ENCODE measurements around the gene TDRKH.
A peak's percentile ranks its signal among the peaks of the same experiment; 100 is the strongest.

The TDRKH gene

DNA sequence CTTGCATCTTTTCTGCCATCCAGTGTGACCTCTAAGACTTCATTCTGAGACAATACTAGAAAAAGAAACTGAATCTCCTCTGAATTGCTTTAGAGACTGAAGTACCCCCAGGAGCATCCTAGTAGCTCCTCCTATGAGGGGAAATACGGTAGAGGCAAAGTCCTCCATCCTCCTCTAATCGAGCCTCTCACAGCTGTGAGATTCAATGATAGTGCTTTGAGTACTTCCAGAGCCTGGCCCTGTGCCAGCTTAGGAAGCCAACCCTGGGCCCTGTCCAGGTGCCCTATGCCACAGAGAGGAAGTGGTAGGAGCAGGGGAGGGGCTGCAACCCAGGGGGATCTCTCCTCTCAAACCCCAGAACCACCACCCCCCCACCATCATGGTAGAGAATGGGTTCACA is 30.6 kb upstream of the TDRKH start:
- DNase-seq: peak; percentile 25

GRCh38 chr1:151819976-151820623 is 29.8 kb upstream of the TDRKH start:
- DNase-seq: no peak

DNA sequence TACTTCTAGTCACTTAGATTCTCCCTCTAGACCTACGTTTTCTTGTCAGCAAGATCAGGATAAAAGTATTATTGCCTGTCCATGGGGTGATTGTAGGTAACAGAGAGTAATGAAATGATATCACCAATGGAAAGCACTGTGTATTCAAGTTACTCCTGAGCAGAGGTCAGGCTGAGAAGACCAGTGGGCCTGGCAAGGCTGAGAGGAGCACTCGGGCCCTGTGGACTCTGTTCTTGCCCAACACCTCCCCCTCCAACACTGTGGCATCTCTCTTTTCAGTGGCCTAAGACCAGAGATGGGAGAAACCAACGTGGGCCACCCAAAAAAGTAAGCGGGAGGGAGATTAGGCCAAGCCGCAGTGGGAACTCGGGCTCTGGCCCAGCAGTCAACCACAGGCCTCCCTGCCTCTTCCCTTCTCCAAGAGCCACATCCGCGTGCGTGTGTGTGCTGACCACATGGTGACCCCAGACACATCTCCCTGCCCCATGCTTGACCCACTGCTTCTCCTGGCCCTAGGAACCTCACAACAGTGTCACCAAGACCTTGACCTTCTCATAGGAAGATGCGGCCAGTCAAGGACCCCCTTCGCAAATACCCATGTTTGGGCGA is 29.0 kb upstream of the TDRKH start:
- no peak for DNase-seq

DNA sequence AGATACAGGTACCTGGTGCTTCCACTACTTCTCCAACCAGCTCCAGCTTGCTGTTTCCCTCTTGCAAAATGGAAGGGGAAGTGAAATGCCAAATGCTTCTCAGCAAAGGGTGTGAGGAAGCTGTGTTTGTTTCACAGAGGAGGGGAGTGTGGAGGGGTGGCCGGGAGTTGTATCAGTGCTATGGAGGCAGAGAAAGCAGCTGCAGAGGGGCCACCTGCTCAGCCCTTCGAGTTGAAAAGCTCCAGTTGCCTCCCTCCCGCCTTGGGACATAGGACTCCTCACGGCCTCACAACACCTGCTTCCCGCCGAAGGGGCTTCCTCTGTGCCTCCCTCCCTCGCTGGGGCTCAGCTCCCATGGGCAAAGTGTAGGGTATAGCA is 27.0 kb upstream of the TDRKH start:
- DNase-seq: peak; percentile 43

- DNase-seq: peak; percentile 27
Observed at GRCh38 chr1:151816548-151817352, 26.4 kb upstream of the TDRKH start.

- DNase-seq: no peak
Observed at GRCh38 chr1:151815716-151816327, 25.5 kb upstream of the TDRKH start.

DNA sequence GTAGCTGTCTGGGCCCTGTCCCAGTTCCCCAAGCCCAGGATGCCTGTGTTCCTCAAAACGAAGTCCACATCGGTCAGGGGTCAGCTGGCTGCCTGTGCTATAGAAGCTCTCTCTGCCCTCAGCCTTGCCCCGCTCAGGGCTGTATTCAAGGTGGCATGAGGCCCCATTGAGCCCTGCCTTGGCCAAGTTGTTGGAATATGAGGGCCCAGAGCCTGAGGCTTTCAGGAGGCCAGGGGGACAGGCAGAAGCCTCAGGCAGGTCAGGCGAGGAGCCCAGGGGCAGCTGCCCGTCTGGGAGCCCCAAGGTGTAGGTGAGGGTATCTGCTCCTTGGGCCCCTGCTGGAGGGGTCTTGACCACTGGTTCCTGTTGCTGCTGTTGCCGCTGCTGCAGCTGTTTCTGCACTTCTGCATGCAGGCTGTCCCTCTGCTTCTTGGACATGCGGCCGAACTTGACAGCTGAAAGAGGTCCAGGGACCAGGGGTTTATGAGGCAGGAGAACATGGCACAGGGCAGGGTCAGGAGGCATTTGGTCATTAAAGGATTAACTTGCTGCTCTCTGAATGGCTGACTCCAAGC is 24.8 kb upstream of the TDRKH start:
- no peak for DNase-seq

DNA sequence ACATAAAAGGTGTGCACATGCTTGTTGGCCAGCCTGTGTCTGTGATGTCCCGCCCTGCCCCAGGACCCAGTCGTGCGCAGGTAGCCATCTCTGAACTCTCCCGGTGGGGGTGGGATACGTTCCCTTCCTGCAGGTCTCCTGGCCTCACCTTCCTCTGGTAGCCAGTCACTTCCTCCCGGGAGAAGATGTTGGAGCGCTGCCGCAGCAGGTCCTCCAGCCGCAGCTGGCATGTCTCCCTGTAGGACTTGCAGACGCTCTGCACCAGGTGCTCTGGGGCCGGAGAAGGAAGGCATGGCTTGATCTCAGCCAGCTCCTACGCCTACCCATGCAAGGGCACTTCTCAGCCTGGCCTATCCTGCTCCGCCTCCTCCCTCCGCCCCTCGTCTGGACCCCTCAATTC is 24.1 kb upstream of the TDRKH start:
- no peak for DNase-seq

DNA sequence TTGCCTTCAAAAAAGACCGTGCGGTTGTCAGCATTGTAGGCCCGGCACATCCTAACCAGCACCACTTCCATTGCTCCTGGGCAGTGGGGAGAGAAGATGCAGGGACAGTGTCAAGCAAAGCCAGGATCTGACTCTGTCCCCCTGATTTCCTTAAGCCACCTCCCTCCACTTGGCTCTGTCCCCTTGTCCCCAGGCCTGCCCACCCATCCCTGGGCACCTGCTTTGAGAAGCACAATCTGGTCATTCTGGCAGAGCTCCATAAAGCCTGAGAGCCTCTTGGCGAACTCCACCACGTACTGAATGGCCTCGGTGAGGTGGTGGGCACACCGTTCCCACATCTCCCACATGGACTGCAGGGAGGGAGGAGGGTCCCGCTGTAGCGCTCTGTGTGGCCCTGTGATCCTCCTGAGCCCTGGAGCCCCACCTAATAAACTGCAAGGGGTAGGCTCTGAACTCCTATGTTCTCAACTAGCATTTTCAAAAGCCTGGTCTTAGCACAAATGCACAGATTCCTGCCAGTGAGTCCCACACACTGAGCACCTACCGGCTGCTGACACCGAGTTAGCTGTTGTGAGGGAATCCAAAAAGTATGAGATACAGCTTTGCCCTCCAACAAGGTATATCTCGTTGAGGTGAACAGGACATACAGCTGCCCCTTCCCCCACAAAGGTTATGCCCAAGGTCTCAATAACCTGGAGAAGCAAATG is 23.1 kb upstream of the TDRKH start:
- no peak for DNase-seq

GRCh38 chr1:151811181-151811580 is 20.9 kb upstream of the TDRKH start:
- DNase-seq: no peak

DNA sequence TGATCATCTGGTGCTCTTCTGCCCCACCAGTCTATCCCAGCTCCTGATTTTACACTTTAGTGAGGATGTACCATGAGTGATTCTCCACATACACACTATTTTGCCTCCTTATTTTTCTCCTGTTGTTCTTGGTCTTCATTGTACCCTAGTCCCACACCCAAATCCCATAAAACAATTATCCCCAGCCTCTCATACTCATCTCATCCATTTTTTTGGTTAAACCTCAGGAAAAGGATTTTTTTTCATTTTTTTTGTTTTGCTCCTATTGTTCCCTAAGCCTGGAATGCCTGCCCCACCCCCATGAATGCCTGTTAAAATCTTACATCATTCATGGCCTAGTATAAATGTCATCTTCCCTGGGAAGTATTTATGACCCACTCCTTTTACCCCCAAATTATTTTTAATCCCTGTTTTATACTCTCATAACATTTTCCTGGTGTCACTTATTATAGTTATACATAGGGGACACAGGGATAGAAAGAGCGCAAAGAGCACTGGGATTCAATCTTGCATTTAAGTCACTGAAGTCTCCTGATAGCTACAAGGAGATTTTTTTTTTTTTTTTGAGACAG is 19.8 kb upstream of the TDRKH start:
- DNase-seq: no peak

DNA sequence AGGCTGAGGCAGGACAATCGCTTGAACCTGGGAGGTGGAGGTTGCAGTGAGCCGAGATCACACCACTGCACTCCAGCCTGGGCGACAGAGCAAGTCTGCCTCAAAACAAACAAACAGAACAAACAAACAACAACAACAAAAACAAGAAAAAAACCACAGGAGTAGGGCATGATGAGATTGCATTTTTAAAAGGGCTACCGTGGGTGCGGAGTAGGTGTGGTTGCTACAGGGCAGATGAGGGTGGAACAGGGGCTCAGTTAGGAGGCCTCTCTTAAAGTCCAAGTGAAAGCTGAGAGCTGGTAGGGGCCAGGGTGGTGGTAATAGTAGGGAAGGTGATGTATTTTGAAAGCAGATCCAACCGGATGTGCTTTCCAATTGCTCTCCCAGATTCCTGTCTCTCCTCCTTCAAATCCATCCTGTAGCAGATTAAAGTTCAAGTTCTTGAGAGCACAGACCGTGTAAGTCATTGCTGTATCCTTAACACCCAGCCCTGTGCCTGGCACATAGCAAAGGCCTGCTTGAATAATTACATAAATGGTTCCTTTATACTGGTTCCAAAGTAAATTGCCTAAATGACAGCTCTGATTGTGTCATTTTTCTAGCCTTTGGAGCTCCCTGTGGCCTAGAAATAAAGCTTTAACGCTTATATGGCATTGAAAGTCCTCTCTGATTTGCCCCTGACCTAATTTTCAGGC is 19.1 kb upstream of the TDRKH start:
- no peak for DNase-seq

GRCh38 chr1:151807766-151808165 is 17.5 kb upstream of the TDRKH start:
- DNase-seq: no peak

GRCh38 chr1:151807131-151807530 is 16.8 kb upstream of the TDRKH start:
- no peak for DNase-seq

DNA sequence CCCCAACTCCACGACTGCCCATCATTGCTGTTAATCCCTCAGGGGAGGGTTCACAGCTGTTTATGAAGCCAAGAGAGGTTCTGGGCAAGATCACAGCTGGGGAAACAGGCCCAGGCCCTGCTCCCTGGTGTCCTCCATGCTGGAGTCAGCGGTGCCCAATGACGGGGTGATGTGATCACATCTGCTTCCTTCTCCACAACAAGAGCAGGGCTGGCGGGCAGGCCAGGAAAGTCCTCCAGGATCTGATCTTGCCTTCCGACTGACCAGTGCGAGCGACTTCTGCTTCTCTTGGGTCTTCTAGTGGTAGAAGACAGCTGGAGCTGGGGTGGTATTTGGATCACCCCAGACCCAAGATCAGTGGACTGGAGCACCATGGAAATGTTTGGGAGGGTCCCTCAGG is 15.9 kb upstream of the TDRKH start:
- DNase-seq: no peak

DNA sequence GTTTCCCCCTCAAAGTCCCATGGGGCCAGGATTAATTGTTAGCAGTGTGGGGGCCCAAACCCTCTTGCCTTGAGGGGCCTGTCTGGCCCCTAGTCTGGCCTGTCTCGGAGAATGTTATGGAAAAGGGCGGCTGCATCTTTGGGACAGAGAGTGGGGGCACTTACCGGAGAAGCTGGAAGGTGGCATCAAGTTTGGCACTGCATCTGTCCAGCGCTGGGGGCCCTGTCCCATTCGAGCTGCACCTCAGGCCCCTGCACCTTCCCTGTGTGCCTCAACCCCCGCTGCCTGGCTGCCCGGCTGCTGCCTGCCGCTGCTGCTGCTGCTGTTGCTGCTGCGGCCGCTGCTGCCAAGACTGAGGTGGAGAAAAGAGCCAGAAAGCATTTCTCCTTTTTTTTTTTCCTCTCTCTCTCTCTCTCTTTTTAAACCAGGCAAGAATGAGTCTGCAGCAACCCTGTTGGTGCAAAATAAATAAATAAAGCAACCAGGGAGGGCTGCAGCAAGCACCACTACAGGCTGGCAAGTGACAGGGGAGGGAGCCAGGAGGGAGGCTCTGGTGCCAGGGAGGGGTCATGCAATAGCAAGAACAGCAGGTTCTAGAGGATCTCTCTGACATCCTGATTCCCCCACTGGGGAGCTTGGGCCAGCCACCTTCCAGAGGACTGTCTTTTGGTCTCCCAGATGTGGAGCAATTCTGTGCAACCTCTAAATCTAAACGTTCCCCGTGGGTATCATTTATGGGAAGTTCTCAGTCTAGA is 14.9 kb upstream of the TDRKH start, which contains the start of gene LINGO4:
LINGO4 (minus strand) TSS at position 354 of the 755 bp plus-strand sequence. CDS start 2,715 bp downstream, outside the sequence.
- no peak for DNase-seq

GRCh38 chr1:151803915-151804314 is 13.6 kb upstream of the TDRKH start:
- no peak for DNase-seq

GRCh38 chr1:151803164-151803563 is 12.9 kb upstream of the TDRKH start:
- no peak for DNase-seq

GRCh38 chr1:151802372-151802771 is 12.1 kb upstream of the TDRKH start:
- no peak for DNase-seq

DNA sequence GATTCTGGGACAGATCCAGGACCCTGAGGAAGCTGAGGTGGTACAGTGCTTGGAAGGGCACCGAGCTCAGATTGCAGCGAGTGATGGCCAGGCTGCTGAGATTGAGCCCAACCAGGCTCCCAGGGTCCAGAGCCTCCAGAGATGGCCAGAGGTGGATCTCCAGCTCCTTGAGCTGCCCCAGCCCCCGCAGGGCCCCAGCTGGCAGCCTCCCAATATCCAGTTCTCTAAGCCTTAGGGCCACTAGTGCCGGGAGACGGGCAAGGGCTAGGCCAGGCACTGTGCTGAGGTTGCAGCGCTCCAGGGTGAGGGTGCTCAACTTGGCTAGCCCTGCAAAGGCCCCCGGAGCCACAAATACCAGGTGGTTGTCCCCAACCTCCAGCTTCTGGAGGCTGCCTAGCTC is 11.5 kb upstream of the TDRKH start:
- DNase-seq: no peak

DNA sequence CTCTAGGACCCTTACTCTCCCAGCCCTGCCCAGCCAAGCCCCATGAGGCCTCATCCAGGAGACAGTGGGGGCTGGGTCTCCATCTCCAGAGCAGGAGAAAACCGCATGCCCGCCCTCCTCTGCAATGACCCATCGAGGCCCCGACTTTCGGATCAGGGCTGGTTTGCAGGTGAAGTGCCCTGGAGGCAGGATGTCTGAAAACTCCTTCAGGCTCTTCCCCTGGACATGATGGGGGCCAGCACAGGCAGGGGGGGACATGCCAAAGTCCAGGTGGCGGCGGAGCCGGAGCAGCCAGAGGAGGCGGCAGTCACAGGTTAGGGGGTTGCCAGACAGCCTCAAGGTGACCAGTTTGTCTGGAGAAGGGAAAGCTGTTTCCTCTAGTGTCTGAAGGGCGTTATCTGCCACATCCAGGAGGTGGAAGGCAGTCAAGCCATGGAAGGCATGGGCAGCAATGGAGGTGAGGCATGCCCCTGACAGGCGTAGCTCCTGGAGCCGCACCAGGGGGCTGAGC is 11.1 kb upstream of the TDRKH start:
- no peak for DNase-seq
